ENCODE data around the gene ME1.

ME1 gene

DNA sequence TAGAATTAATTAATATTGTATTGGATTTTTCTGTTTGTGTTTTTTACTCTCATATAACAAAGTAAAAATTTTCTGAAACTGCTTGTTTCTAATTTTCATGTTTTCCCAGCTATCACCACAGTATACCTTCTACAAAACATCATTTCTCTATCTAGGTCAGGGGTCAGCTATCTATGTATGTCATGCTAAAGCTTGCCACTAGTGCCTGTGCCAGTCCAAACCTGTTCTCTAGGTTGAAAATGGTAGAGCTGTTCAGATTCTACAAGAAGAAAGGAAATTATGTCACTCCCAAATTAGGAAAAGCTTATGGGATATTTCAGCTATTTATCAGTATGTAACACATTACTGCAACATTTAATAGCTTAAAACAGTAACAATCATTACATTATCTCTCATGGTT lies 5.8 kb upstream of the ME1 start:
- no peak for DNase-seq (ENCODE audit: low read depth, low spot score)
- no peak overlapping the region for H3K4me3 ChIP-seq (ENCODE audit: low read length)

DNA sequence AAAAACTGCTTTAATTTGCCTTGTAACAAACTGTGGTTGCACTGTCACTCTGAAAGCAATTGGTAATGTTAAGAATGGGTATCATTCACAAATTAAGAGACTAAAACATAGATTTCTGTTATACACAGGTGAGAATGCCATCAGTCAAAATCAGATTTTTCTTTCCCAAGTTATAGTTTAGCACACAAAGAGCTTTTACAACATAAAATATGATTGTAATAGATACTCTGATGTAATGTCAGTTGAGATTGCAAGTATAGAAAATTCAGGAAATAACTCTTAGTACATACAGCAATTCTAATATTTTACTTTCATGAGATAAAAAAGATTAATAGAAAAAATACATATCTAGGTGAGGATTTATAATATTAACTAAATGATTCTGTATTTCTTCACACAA lies 2.3 kb upstream of the ME1 start:
- no peak for DNase-seq (ENCODE audit: low read depth, low spot score)

GRCh38 chr6:83432636-83433035 lies 1.8 kb upstream of the ME1 start:
- H3K4me3 ChIP-seq (ENCODE audit: low read length): no peak overlapping the region
- no peak for DNase-seq (ENCODE audit: low read depth, low spot score)

More for the DNA sequence above, 2.3 kb upstream of the ME1 start:
- no peak overlapping the region for H3K4me3 ChIP-seq (ENCODE audit: low read length)

DNA sequence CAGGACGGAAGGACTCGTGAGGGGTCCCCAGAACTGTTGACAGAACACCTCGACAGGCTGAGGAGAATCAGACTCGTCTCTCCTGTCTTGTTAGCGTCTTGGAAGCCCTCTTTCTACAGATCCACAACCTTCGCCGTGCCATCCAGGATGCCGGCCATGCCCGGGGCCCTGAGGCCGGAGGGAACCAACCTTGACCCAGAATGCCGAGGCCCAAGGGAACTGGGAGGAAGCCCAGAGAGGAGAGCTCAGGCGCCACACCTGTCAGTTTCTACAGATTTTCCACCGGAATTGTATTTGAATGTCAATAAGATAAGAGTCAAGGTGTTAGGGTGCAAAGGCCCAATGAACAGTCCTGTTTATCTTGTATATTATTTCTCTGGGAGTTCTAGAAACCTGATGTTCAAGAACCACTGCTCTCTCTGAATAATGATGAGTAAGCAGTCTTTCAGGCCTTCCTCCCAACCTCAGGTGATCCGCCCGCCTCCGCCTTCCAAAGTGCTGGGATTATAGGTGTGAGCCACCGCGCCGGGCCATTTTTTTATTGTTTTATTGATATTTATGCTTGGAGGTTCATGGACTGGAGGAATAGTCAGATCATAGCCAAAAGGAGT lies 799 bp upstream of the ME1 start:
- no peak overlapping the region for H3K4me3 ChIP-seq (ENCODE audit: low read length)
- no peak for DNase-seq (ENCODE audit: low read depth, low spot score)

DNA sequence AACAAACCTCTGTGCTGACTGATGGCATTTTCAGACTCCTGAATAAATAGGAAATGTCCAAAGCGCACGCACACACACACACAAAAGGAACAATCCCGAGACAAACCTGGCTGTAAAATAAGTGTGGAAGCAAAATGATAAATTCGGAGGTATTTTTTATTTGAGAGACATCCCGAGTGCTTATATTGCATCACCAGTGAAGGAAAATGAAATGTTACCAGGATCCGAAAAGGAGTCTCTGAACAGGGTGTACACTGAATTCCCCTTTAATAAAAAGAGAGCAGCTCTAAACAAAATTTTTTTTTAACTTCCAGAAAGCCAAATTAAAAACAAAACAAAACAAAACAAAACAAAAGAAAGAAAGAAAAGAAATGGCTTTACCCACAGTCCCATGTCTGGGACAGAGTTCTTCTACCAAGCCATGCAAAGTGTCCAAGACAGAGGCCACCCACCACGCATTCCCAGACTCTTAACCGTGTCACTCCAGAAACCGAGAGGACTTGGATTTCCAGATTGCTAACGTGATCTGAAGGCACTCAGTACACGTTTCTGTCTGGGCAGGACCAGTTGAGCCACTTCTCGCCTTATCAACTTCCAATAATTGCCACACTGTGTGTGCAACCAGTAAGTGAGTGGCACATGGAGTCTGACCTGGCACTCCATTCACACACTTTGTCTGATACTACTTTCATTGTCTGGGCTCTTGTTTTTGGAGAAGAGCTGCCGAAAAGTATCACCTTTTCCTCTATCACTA lies 817 bp downstream of the ME1 start:
- no peak for DNase-seq (ENCODE audit: low read depth, low spot score)
- no peak overlapping the region for H3K4me3 ChIP-seq (ENCODE audit: low read length)

- no peak overlapping the region for H3K4me3 ChIP-seq (ENCODE audit: low read length)
- DNase-seq (ENCODE audit: low read depth, low spot score): no peak
Measured at GRCh38 chr6:83429269-83429668, 1.6 kb downstream of the ME1 start.

GRCh38 chr6:83424392-83425018 lies 6.3 kb downstream of the ME1 start:
- no peak overlapping the region for H3K4me3 ChIP-seq (ENCODE audit: low read length)
- DNase-seq (ENCODE audit: low read depth, low spot score): no peak

DNA sequence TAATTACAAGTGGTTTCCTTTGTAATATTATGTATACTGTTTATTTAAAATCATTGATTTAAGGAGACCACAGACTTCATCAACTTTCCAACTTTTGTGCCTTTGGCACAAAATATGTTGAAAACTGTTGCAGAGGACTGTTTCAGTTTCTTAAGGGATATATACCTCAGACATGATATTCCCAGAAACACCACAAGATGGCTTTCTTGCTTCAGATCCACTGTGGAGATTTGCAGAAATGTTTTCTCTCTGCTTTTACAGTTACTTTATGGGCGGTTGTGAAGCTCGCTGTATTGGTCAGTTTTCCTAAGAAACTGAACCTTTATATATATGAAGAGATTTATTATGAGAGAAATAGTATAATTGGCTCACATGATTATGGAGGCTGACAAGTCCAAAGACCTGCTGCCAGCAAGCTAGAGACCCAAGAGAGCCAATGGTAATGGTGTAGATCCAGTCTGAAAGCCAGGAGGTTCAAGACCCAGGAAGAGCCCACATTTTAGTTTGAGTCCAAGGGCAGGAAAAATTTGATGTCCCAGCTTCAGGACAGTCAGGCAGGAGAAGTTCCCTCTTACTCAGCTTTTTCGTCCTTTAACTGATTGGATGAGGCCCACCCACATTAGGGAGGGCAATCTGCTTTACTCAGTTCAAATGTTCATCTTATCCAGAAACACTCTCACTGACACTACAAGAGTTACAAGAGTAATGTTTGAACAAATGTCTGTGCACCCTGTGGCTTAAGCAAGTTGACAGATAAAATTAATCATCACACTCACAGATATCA lies 12.8 kb downstream of the ME1 start:
- H3K4me3 ChIP-seq (ENCODE audit: low read length): no peak overlapping the region
- DNase-seq (ENCODE audit: low read depth, low spot score): peak; percentile 34

DNA sequence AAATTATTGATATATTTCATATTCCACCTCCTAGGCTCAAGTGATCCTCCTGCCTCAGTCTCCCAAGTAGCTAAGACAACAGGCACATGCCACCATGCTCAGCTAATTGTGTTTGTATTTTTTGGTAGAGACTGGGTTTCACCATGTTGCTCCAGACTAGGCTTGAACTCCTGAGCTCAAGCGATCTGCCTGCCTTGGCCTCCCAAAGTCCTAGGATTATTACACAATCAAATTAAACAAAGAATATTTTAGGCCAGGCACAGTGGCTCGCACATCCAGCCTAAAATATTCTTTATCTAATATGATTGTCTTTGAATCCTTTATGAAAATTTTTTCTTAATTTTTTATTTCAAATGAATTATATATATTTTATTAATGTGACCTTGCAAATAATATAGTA lies 17.8 kb downstream of the ME1 start:
- no peak overlapping the region for H3K4me3 ChIP-seq (ENCODE audit: low read length)
- no peak for DNase-seq (ENCODE audit: low read depth, low spot score)

DNA sequence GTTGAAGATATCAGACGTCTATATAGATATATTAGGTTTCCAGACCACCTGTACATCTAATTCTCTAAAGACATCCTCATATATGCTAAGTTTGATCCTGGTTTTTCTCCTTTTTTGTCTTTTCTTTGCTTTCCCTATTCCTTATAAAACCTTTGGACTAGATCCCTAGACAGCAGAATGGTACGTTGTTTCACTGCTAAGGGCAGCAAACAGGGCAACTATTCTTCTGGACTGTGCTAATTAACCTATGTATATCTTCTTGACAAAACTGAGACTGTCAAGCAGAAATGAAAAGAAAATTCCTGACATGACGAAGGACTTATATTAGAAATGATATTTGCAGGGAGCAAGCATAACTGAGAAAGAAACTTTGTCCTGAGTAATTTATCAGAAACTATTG lies 19.1 kb downstream of the ME1 start:
- DNase-seq (ENCODE audit: low read depth, low spot score): no peak
- no peak overlapping the region for H3K4me3 ChIP-seq (ENCODE audit: low read length)

- DNase-seq (ENCODE audit: low read depth, low spot score): no peak
- H3K4me3 ChIP-seq (ENCODE audit: low read length): no peak overlapping the region
Measured at GRCh38 chr6:83403191-83403590, 27.7 kb downstream of the ME1 start.

GRCh38 chr6:83389606-83390005 lies 41.2 kb downstream of the ME1 start:
- no peak for DNase-seq (ENCODE audit: low read depth, low spot score)
- H3K4me3 ChIP-seq (ENCODE audit: low read length): no peak overlapping the region

DNA sequence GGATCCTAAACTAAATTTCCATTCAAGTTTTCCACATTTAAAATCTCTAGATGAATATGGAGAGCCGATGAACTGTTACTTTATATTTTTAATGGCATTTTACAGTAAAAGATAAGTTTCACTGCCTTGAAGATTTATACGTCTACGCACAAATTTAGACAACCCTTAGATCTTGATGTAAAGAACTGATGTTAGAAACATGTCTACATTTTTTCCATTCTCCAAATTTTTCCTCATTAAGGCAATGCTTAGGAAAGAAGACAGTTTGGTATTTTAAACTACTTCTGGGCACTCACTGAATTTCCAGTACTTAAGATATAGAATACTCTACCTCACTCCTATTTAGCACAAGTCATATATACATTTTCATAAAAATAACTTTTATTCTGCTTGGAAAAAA lies 45.4 kb downstream of the ME1 start:
- no peak for DNase-seq (ENCODE audit: low read depth, low spot score)
- H3K4me3 ChIP-seq (ENCODE audit: low read length): no peak overlapping the region

DNA sequence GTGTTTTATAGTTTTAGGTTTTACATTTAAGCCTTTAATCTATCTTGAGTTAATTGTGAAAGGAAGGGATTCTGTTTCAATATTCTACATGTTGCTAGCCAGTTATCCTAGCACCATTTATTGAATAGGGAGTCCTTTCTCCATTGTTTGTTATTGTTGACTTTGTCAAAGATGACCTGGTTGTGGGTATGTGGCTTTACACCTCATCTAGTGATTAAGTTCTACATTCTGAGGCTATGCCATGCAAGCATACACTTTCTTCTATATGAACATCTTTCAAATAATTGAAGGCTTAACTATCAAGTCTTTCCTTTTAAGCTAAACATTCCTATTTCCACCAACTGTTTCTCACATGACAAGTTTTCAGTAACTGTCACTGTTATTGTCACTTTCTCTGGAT lies 46.1 kb downstream of the ME1 start:
- DNase-seq (ENCODE audit: low read depth, low spot score): no peak

DNA sequence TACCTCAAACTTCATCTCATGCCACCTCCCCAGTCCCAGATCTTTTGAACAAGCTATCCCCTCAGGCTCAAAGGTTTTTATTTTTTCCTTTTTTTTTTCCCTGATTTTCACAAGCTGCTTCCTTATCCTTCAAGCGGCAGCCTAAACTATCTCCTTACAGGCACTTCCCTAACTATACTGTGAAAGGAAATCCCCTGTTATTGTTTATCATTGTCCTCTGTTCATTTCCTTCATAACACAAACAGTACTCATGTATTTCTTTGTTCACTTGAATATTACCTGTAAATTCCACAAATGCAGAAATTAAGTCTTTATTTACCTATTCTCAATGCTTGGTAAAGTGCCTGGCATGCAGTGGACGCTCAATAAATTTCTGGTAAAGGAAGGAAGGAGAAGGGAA lies 48.9 kb downstream of the ME1 start:
- H3K4me3 ChIP-seq (ENCODE audit: low read length): no peak overlapping the region
- no peak for DNase-seq (ENCODE audit: low read depth, low spot score)

More for the DNA sequence above, 46.1 kb downstream of the ME1 start:
- no peak overlapping the region for H3K4me3 ChIP-seq (ENCODE audit: low read length)

DNA sequence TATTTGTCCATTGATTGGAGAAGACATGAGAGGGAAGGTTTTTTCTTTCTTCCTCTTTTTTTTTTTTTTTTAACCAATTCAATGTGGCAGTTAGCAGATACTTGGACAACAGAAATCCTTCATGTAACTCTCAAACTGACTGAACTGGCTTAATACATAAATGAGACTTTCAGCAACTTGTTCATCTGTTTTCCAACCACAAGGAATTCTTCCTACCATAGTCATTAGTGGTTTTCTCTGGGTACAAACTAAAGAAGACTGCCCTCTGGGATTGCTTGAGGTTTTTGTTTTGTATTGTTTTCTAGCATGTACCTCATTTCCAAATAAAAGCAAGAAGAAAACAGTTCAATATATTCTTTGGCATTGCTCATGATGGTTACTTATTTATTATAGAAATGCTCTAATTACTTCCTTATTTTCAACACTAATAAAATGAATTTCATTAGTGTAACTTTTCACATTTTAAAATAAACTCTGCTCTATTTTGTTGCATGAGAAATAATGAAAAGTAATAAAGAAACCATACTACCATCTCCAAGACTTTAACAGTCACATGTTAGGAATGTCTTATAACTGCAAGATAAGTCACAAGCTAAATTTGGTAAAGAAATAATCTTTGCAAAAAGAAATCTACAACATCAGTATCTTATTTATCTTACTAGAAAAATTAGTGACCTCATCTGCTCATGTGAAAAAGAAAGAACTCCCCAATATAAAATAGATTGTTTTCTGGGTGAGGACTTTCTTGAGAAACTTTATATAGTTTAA lies 52.0 kb downstream of the ME1 start:
- no peak for DNase-seq (ENCODE audit: low read depth, low spot score)
- no peak overlapping the region for H3K4me3 ChIP-seq (ENCODE audit: low read length)

- DNase-seq (ENCODE audit: low read depth, low spot score): no peak
- H3K4me3 ChIP-seq (ENCODE audit: low read length): no peak overlapping the region
Measured at GRCh38 chr6:83371423-83371822, 59.4 kb downstream of the ME1 start.

DNA sequence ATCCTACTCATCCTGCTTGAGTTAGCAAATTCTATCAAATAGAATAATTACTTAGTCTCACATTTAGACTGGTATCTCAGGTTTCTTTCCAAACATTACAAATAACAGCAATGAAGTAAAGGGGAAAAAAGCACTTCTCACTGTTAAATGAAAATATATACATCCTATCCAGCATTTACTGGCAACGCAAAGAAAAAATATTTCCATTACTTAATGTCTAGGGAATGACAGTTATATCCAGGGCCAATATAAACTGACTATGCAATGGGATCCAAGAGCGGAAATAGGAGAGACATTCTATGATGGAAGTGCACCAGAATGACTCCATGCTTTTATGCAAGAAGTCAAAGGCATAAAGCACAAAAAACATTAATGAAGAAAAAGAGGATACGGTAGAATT lies 60.3 kb downstream of the ME1 start:
- no peak overlapping the region for H3K4me3 ChIP-seq (ENCODE audit: low read length)
- no peak for DNase-seq (ENCODE audit: low read depth, low spot score)

DNA sequence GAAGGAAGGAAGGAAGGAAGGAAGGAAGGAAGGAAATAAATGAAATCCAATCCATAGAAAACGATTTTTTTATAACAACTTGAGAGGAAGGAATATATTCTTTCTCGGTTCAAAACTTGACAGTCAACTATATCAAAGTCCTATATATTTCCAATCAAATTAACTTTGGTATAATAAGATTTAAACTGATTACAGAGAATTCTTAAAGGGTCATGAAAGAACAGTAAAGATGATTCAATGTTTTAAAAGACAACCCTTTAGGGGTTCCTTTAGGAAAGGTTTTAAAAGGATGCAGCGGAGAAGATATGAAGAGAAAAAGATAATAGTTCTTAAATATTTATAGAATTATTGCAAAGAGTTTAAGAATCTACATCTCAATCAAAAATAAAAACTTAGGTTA lies 61.2 kb downstream of the ME1 start:
- no peak for DNase-seq (ENCODE audit: low read depth, low spot score)
- H3K4me3 ChIP-seq (ENCODE audit: low read length): no peak overlapping the region

Data from Jurkat, Clone E6-1 (cell line).